ENCODE results near the gene DLGAP4.
"Not testable (repeated sequence)": the region's sequence is repeated elsewhere in the genome, so short reads cannot be mapped to it uniquely, and the experiment has no call there.

DLGAP4 gene

GRCh38 chr20:36473164-36473563 is 167.0 kb downstream of the DLGAP4 start:
- DNase-seq (ENCODE audit: low spot score), result no peak
- Histone ChIP-seq H3K4me3 (peak overlapping the region; percentile 65), H3K27ac (peak overlapping the region; percentile 92 to 95)
- no peak for TF ChIP-seq CTCF (IDR thresholded peaks at IDR 0.05)

- no peak overlapping the region for H3K4me3 ChIP-seq
- no peak for DNase-seq (ENCODE audit: low spot score)
- TF ChIP-seq CTCF (IDR thresholded peaks at IDR 0.05), result no peak
- H3K27ac ChIP-seq, result peak overlapping the region; percentile 92 to 95
These were observed 168.4 kb downstream of the DLGAP4 start for GRCh38 chr20:36474563-36474962.

- H3K27ac ChIP-seq, result peak overlapping the region; percentile 92 to 95
- not testable (repeated sequence) for H3K4me3 ChIP-seq; DNase-seq (ENCODE audit: low spot score)
These were observed 168.9 kb downstream of the DLGAP4 start for GRCh38 chr20:36475054-36475453.

- no peak for TF ChIP-seq CTCF (IDR thresholded peaks at IDR 0.05)
These were observed 171.3 kb downstream of the DLGAP4 start for GRCh38 chr20:36477475-36477874.

GRCh38 chr20:36478137-36478905 is 172.2 kb downstream of the DLGAP4 start:
- no peak for DNase-seq (ENCODE audit: low spot score)
- H3K4me3 ChIP-seq, result no peak overlapping the region
- no peak for TF ChIP-seq CTCF (IDR thresholded peaks at IDR 0.05)
- peak overlapping the region in 1 of 2 donors; percentile 40 for H3K27ac ChIP-seq

More at GRCh38 chr20:36477475-36477874, 171.3 kb downstream of the DLGAP4 start:
- Histone ChIP-seq H3K4me3 (no peak overlapping the region), H3K27ac (peak overlapping the region in 1 of 2 donors; percentile 6)
- DNase-seq (ENCODE audit: low spot score), result no peak

GRCh38 chr20:36479938-36480337 is 173.8 kb downstream of the DLGAP4 start:
- no peak for TF ChIP-seq CTCF (IDR thresholded peaks at IDR 0.05)
- H3K27ac ChIP-seq, result peak overlapping the region in 1 of 2 donors; percentile 77
- DNase-seq (ENCODE audit: low spot score), result no peak
- no peak overlapping the region for H3K4me3 ChIP-seq

- TF ChIP-seq CTCF (IDR thresholded peaks at IDR 0.05), result no peak
- H3K27ac ChIP-seq, result peak overlapping the region; percentile 60 to 77
- no peak overlapping the region for H3K4me3 ChIP-seq
- no peak for DNase-seq (ENCODE audit: low spot score)
These were observed 174.4 kb downstream of the DLGAP4 start for GRCh38 chr20:36480456-36481048.
